H1 (cell line): ENCODE measurements around the gene QRICH1. TPM values are rescaled to one million over a fixed set of nuclear protein-coding genes. Genes with fewer than 3 reads are reported as not detected.
A peak's percentile ranks its signal among the peaks of the same experiment; 100 is the strongest.

Experiments
- BCL11A ChIP-seq, 2 experiments: IDR thresholded peaks; one replicate each; pipeline ENCODE4 v1.6.1; 2011; ENCODE audit warnings: low read depth in 2 of 2, low read length in 2 of 2, mild to moderate bottlenecking in 2 of 2
- EZH2 ChIP-seq: fragments of 200-600 bp; sonication (generic); IDR thresholded peaks from 2 replicates; pipeline ENCODE4 v1.7.1; 2012; ENCODE audit warnings: low read depth, mild to moderate bottlenecking, moderate library complexity, low read length, inconsistent platforms; ENCODE audit not compliant: severe bottlenecking
- GABPA ChIP-seq: IDR thresholded peaks from 2 replicates; pipeline ENCODE4 v1.6.1; 2011; ENCODE audit warnings: mild to moderate bottlenecking, low read length, moderate library complexity, borderline replicate concordance; ENCODE audit not compliant: insufficient read depth
- KDM4A ChIP-seq: IDR thresholded peaks from one replicate; pipeline ENCODE4 v1.7.1; 2012; ENCODE audit warnings: low read depth, mild to moderate bottlenecking, moderate library complexity, low read length, inconsistent platforms; ENCODE audit not compliant: severe bottlenecking
- KDM5A ChIP-seq: fragments of 200-600 bp; IDR thresholded peaks from 2 replicates; pipeline ENCODE4 v1.7.1; 2012; ENCODE audit warnings: mild to moderate bottlenecking, low read length, inconsistent platforms, mixed read lengths
- POLR2A ChIP-seq, 2 experiments: IDR thresholded peaks; 1 replicate in 1 of 2; 2 replicates in 1 of 2; pipeline ENCODE4 v1.6.1; 2011; ENCODE audit warnings: low read depth in 2 of 2, low read length in 2 of 2, mild to moderate bottlenecking in 2 of 2; ENCODE audit errors: control extremely low read depth in 1 of 2
- SP1 ChIP-seq: IDR thresholded peaks from 2 replicates; pipeline ENCODE4 v1.6.1; 2011; ENCODE audit warnings: low read depth, low read length
- SP4 ChIP-seq: IDR thresholded peaks from 2 replicates; pipeline ENCODE4 v1.6.1; 2012; ENCODE audit warnings: low read length, inconsistent platforms
- TEAD4 ChIP-seq: IDR thresholded peaks from 2 replicates; pipeline ENCODE4 v1.6.1; 2012; ENCODE audit warnings: low read depth, low read length, inconsistent platforms, mixed read lengths
- polyA plus RNA-seq, 7 experiments: library from polyadenylated mRNA; depleted of rRNA in 3 of 7; stranded (reverse) in 5 of 7; unstranded in 2 of 7; fragments of >200 nt in 5 of 7; fragments of 200-250 nt in 2 of 7; gene quantifications; 1 replicate in 5 of 7; 2 replicates in 1 of 7; 4 replicates in 1 of 7; pipeline versions ENCODE4 v1.2.1 to v1.2.3, GENCODE V29; 2011 to 2013; ENCODE audit warnings: missing spikeins in 2 of 7, mixed read lengths in 2 of 7
- total RNA-seq: library from RNA; stranded (reverse); fragmentation: NEBNext Ultra II Directional; extraction: Animal tissue kit (Norgen Biotek cat#: 25700); gene quantifications from 2 replicates; pipeline ENCODE4 v1.2.1, GENCODE V29; 2021
- TF ChIP-seq, protein P1 (sequence below): fragments of 300-600 bp; sonication (generic); IDR thresholded peaks from 2 replicates; pipeline ENCODE4 v1.7.1; 2012; ENCODE audit warnings: low read length, moderate library complexity, mild to moderate bottlenecking, inconsistent platforms; ENCODE audit not compliant: insufficient replicate concordance

QRICH1 gene
- total and polyA plus RNA-seq, 2 of the 8 experiments (the other 6 are each of a cell fraction or from before 2014, with no cell fraction given) = 128 to 142 TPM

DNA sequence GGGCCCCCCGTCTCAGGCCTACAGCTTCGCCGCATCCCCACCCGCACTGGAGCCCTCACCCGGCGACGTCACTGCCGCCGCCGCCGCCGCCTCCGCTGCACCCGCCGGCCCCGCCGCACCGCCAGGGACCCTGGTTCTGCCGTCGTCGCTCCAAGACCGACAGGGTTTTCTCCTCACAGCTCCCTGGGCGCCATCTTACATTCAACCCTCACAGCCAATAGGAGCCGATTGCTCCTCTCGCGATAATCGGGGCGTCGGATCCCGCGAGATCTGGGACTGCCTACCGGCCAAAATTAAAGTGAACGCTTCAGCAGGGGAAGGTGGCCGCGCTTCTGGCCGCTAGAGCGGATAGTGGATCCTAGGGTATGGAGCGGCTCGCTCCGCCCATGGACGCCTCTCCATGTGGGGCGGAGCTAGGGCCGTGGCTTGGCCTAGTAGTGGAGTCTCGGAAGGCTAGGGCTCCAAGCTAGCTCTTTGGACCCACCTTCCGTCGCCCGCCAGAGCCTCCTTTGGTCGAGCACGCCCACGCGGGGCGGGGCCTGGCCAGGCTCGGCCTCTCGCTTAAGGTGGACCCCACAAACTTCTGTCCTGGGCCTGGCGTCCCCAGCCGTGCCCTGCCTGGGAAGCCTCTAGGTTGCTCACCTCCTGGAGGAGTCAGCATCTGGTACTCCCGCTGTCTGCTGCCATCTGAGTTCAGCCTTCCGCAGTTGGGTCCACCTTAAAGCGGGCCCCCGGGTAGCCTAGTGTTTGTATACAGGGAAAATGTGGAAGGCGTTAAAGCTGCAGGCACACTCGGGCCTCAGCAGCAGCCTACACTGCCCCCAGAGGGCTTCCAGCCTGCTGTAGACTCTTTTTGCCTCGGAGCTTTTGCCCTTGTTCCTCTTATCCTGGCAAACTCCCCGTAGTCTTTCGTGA is at the start of gene QRICH1 (continued):
- TF ChIP-seq, protein P1, sequence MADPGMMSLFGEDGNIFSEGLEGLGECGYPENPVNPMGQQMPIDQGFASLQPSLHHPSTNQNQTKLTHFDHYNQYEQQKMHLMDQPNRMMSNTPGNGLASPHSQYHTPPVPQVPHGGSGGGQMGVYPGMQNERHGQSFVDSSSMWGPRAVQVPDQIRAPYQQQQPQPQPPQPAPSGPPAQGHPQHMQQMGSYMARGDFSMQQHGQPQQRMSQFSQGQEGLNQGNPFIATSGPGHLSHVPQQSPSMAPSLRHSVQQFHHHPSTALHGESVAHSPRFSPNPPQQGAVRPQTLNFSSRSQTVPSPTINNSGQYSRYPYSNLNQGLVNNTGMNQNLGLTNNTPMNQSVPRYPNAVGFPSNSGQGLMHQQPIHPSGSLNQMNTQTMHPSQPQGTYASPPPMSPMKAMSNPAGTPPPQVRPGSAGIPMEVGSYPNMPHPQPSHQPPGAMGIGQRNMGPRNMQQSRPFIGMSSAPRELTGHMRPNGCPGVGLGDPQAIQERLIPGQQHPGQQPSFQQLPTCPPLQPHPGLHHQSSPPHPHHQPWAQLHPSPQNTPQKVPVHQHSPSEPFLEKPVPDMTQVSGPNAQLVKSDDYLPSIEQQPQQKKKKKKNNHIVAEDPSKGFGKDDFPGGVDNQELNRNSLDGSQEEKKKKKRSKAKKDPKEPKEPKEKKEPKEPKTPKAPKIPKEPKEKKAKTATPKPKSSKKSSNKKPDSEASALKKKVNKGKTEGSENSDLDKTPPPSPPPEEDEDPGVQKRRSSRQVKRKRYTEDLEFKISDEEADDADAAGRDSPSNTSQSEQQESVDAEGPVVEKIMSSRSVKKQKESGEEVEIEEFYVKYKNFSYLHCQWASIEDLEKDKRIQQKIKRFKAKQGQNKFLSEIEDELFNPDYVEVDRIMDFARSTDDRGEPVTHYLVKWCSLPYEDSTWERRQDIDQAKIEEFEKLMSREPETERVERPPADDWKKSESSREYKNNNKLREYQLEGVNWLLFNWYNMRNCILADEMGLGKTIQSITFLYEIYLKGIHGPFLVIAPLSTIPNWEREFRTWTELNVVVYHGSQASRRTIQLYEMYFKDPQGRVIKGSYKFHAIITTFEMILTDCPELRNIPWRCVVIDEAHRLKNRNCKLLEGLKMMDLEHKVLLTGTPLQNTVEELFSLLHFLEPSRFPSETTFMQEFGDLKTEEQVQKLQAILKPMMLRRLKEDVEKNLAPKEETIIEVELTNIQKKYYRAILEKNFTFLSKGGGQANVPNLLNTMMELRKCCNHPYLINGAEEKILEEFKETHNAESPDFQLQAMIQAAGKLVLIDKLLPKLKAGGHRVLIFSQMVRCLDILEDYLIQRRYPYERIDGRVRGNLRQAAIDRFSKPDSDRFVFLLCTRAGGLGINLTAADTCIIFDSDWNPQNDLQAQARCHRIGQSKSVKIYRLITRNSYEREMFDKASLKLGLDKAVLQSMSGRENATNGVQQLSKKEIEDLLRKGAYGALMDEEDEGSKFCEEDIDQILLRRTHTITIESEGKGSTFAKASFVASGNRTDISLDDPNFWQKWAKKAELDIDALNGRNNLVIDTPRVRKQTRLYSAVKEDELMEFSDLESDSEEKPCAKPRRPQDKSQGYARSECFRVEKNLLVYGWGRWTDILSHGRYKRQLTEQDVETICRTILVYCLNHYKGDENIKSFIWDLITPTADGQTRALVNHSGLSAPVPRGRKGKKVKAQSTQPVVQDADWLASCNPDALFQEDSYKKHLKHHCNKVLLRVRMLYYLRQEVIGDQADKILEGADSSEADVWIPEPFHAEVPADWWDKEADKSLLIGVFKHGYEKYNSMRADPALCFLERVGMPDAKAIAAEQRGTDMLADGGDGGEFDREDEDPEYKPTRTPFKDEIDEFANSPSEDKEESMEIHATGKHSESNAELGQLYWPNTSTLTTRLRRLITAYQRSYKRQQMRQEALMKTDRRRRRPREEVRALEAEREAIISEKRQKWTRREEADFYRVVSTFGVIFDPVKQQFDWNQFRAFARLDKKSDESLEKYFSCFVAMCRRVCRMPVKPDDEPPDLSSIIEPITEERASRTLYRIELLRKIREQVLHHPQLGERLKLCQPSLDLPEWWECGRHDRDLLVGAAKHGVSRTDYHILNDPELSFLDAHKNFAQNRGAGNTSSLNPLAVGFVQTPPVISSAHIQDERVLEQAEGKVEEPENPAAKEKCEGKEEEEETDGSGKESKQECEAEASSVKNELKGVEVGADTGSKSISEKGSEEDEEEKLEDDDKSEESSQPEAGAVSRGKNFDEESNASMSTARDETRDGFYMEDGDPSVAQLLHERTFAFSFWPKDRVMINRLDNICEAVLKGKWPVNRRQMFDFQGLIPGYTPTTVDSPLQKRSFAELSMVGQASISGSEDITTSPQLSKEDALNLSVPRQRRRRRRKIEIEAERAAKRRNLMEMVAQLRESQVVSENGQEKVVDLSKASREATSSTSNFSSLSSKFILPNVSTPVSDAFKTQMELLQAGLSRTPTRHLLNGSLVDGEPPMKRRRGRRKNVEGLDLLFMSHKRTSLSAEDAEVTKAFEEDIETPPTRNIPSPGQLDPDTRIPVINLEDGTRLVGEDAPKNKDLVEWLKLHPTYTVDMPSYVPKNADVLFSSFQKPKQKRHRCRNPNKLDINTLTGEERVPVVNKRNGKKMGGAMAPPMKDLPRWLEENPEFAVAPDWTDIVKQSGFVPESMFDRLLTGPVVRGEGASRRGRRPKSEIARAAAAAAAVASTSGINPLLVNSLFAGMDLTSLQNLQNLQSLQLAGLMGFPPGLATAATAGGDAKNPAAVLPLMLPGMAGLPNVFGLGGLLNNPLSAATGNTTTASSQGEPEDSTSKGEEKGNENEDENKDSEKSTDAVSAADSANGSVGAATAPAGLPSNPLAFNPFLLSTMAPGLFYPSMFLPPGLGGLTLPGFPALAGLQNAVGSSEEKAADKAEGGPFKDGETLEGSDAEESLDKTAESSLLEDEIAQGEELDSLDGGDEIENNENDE = no peak
- TF ChIP-seq EZH2 (no peak), TEAD4 (no peak), BCL11A (IDR thresholded peaks at IDR 0.05; ENCODE audit: low read depth in 2 of 2, low read length in 2 of 2) (no peak), SP4 (no peak), KDM5A (peak; percentile 93), POLR2A (IDR thresholded peaks at IDR 0.05; ENCODE audit: control extremely low read depth in 1 of 2, low read depth in 2 of 2, low read length in 2 of 2) (peak; percentile 87 to 89), GABPA (no peak), KDM4A (peak; percentile 100), SP1 (peak; percentile 63)
